WTC11 (cell line): Measurements from ENCODE around the gene LAMC3. TPM values are rescaled to one million over a fixed set of nuclear protein-coding genes. Genes with fewer than 3 reads are reported as not detected.

ENCODE experiments used
- ATAC-seq: fragments of 200-7000 bp; cut with Tn5 transposase; 2 replicates; pipeline ENCODE4 v1.10.0; 2021; ENCODE audit warnings: mild to moderate bottlenecking, moderate library complexity
- CTCF ChIA-PET: fragments of 300-600 bp; sonication (Branson Sonifier 250); formaldehyde crosslinking; loops from one replicate; lab custom pipeline; 2021; ENCODE audit warnings: antibody characterized with exemption; lab: Charles Lee
- POLR2A ChIA-PET: fragments of 350-600 bp; sonication (Branson Sonifier 250); formaldehyde crosslinking; loops from one replicate; lab custom pipeline; 2021; ENCODE audit warnings: antibody characterized with exemption; lab: Charles Lee
- DNase-seq: peaks from one replicate; pipeline ENCODE4 v3.0.0; 2021; ENCODE audit warnings: low spot score
- H3K27ac Mint-ChIP-seq: 2 replicates; pipeline ENCODE4 v1.8.0; 2021; ENCODE audit warnings: mixed read lengths
- H3K27me3 Mint-ChIP-seq: 2 replicates; pipeline ENCODE4 v1.8.0; 2021; ENCODE audit warnings: low read depth, mild to moderate bottlenecking, moderate library complexity, mixed read lengths
- H3K36me3 Mint-ChIP-seq: 2 replicates; pipeline ENCODE4 v1.8.0; 2021; ENCODE audit warnings: mixed read lengths
- H3K4me1 Mint-ChIP-seq: 2 replicates; pipeline ENCODE4 v1.8.0; 2022; ENCODE audit warnings: mixed read lengths
- H3K4me3 Mint-ChIP-seq: 2 replicates; pipeline ENCODE4 v1.8.0; 2021; ENCODE audit warnings: mild to moderate bottlenecking, moderate library complexity, mixed read lengths
- H3K9me3 Mint-ChIP-seq: 2 replicates; pipeline ENCODE4 v1.8.0; 2021; ENCODE audit warnings: mixed read lengths
- AR ChIP-seq: fragments of 250-450 bp; sonication (Bioruptor Pico); IDR thresholded peaks from 2 replicates; pipeline ENCODE4 v1.9.0; 2021; ENCODE audit warnings: mild to moderate bottlenecking
- CREM ChIP-seq: sonication (generic); formaldehyde crosslinking; IDR thresholded peaks from 2 replicates; pipeline ENCODE4 v1.8.1; 2022; ENCODE audit warnings: mild to moderate bottlenecking, missing genetic modification reagents, moderate library complexity
- E2F1 ChIP-seq: sonication (generic); formaldehyde crosslinking; IDR thresholded peaks from 2 replicates; pipeline ENCODE4 v1.8.0; 2022; ENCODE audit warnings: mild to moderate bottlenecking, missing genetic modification reagents
- IRF2 ChIP-seq: sonication (generic); formaldehyde crosslinking; IDR thresholded peaks from 2 replicates; pipeline ENCODE4 v1.8.0; 2022; ENCODE audit warnings: low read depth, missing genetic modification reagents, borderline replicate concordance
- MXD4 ChIP-seq: fragments of 250-450 bp; sonication (Bioruptor Pico); IDR thresholded peaks from 2 replicates; pipeline ENCODE4 v1.8.0; 2021; ENCODE audit warnings: mild to moderate bottlenecking, moderate library complexity, borderline replicate concordance
- NFE2L1 ChIP-seq: sonication (generic); formaldehyde crosslinking; IDR thresholded peaks from 2 replicates; pipeline ENCODE4 v1.8.1; 2023; ENCODE audit warnings: missing genetic modification reagents
- NFYB ChIP-seq: sonication (generic); formaldehyde crosslinking; conservative IDR thresholded peaks from 2 replicates; pipeline ENCODE4 v1.8.0; 2022; ENCODE audit warnings: low read depth, missing genetic modification reagents
- NR3C1 ChIP-seq: sonication (generic); formaldehyde crosslinking; conservative IDR thresholded peaks from 2 replicates; pipeline ENCODE4 v1.8.1; 2023; ENCODE audit warnings: low read depth, mild to moderate bottlenecking, missing genetic modification reagents
- PRDM15 ChIP-seq: sonication (generic); formaldehyde crosslinking; IDR thresholded peaks from 2 replicates; pipeline ENCODE4 v1.8.0; 2022; ENCODE audit warnings: missing genetic modification reagents
- SMAD3 ChIP-seq: sonication (generic); formaldehyde crosslinking; IDR thresholded peaks from 2 replicates; pipeline ENCODE4 v1.8.0; 2022; ENCODE audit warnings: missing genetic modification reagents, mild to moderate bottlenecking, borderline replicate concordance
- SOX15 ChIP-seq: fragments of 250-450 bp; sonication (Bioruptor Pico); IDR thresholded peaks from 2 replicates; pipeline ENCODE4 v1.9.0; 2021; ENCODE audit warnings: mild to moderate bottlenecking
- ZNF121 ChIP-seq: sonication (generic); formaldehyde crosslinking; IDR thresholded peaks from 2 replicates; pipeline ENCODE4 v1.8.0; 2023; ENCODE audit warnings: missing genetic modification reagents
- ZNF138 ChIP-seq: sonication (generic); formaldehyde crosslinking; conservative IDR thresholded peaks from 2 replicates; pipeline ENCODE4 v1.8.1; 2022; ENCODE audit warnings: mild to moderate bottlenecking, moderate library complexity, missing genetic modification reagents
- ZNF425 ChIP-seq: fragments of 250-450 bp; sonication (Bioruptor Pico); conservative IDR thresholded peaks from 2 replicates; pipeline ENCODE4 v1.9.0; 2021; ENCODE audit warnings: mild to moderate bottlenecking
- ZNF671 ChIP-seq: fragments of 250-450 bp; sonication (Bioruptor Pico); IDR thresholded peaks from 2 replicates; pipeline ENCODE4 v1.8.0; 2021; ENCODE audit warnings: mild to moderate bottlenecking
- total RNA-seq: library from RNA; stranded (reverse); gene quantifications from 3 replicates; pipeline ENCODE4 v1.2.3, GENCODE V29; 2021
- TF ChIP-seq, protein P1 (sequence below): sonication (generic); formaldehyde crosslinking; IDR thresholded peaks from 2 replicates; pipeline ENCODE4 v1.8.1; 2023; ENCODE audit warnings: mild to moderate bottlenecking, missing genetic modification reagents
- TF ChIP-seq, protein P2 (sequence below): sonication (generic); formaldehyde crosslinking; IDR thresholded peaks from 2 replicates; pipeline ENCODE4 v1.8.1; 2023; ENCODE audit warnings: mild to moderate bottlenecking, missing genetic modification reagents, moderate library complexity
- TF ChIP-seq, protein P3 (sequence below): sonication (generic); formaldehyde crosslinking; IDR thresholded peaks from 2 replicates; pipeline ENCODE4 v1.8.0; 2023; ENCODE audit warnings: missing genetic modification reagents, mild to moderate bottlenecking, borderline replicate concordance

LAMC3 gene
- total RNA-seq, 1 experiment from 2014 or later: 50.9 TPM

DNA sequence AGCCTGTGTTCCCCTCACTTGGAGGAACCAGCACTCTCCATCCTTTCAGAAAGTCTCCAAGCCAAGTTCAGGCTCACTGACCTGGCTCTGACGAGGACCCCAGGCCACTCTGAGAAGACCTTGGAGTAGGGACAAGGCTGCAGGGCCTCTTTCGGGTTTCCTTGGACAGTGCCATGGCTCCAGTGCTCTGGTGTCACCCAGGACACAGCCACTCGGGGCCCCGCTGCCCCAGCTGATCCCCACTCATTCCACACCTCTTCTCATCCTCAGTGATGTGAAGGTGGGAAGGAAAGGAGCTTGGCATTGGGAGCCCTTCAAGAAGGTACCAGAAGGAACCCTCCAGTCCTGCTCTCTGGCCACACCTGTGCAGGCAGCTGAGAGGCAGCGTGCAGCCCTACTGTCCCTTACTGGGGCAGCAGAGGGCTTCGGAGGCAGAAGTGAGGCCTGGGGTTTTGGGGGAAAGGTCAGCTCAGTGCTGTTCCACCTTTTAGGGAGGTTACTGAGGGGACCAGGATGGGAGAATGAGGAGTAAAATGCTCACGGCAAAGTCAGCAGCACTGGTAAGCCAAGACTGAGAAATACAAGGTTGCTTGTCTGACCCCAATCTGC lies 111.8 kb downstream of the LAMC3 start:
- H3K27me3 Mint-ChIP-seq: peaks cover 3% of the 10 kb centered on the region; the same call in 1 of the 2 replicates
- peaks cover 44% of the 10 kb centered on the region for H3K36me3 Mint-ChIP-seq
- POLR2A ChIA-PET: no interaction called here
- no peak overlapping the region for H3K27ac Mint-ChIP-seq
- ATAC-seq: no peak
- CTCF ChIA-PET: no interaction called here
- H3K4me1 Mint-ChIP-seq: 0 out of 2 replicates have a peak, but pooled peaks cover 5% of the 10 kb centered on the region
- no peak for DNase-seq
- TF ChIP-seq CREM: no peak
- TF ChIP-seq NFYB (CRISPR knock-in tag): no peak
- TF ChIP-seq E2F1: no peak
- TF ChIP-seq, protein P1, sequence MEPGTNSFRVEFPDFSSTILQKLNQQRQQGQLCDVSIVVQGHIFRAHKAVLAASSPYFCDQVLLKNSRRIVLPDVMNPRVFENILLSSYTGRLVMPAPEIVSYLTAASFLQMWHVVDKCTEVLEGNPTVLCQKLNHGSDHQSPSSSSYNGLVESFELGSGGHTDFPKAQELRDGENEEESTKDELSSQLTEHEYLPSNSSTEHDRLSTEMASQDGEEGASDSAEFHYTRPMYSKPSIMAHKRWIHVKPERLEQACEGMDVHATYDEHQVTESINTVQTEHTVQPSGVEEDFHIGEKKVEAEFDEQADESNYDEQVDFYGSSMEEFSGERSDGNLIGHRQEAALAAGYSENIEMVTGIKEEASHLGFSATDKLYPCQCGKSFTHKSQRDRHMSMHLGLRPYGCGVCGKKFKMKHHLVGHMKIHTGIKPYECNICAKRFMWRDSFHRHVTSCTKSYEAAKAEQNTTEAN (CRISPR knock-in tag): no peak
- TF ChIP-seq, protein P2, sequence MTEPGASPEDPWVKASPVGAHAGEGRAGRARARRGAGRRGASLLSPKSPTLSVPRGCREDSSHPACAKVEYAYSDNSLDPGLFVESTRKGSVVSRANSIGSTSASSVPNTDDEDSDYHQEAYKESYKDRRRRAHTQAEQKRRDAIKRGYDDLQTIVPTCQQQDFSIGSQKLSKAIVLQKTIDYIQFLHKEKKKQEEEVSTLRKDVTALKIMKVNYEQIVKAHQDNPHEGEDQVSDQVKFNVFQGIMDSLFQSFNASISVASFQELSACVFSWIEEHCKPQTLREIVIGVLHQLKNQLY (CRISPR knock-in tag): no peak
- no peak for TF ChIP-seq MXD4 (CRISPR knock-in tag)
- no peak overlapping the region for H3K4me3 Mint-ChIP-seq
- no peaks in the 10 kb centered on the region for H3K9me3 Mint-ChIP-seq

- DNase-seq: no peak
- Mint-ChIP-seq H3K36me3 (peaks cover 39% of the 10 kb centered on the region), H3K4me3 (no peak overlapping the region), H3K27me3 (peaks cover 3% of the 10 kb centered on the region; the same call in 1 of the 2 replicates), H3K27ac (no peak overlapping the region), H3K4me1 (peaks cover 9% of the 10 kb centered on the region), H3K9me3 (no peaks in the 10 kb centered on the region)
- POLR2A ChIA-PET: no interaction called here
- CTCF ChIA-PET: no interaction called here
- ATAC-seq: no peak
- TF ChIP-seq CREM (no peak), SOX15 (CRISPR knock-in tag) (no peak), ZNF138 (CRISPR knock-in tag) (no peak), IRF2 (no peak), ZNF425 (no peak), NFYB (CRISPR knock-in tag) (no peak), MXD4 (CRISPR knock-in tag) (no peak), NR3C1 (CRISPR knock-in tag) (no peak), AR (CRISPR knock-in tag) (no peak), ZNF671 (CRISPR knock-in tag) (no peak), SMAD3 (CRISPR knock-in tag) (no peak), PRDM15 (CRISPR knock-in tag) (no peak), NFE2L1 (CRISPR knock-in tag) (no peak), ZNF121 (no peak)
- TF ChIP-seq, protein P3, sequence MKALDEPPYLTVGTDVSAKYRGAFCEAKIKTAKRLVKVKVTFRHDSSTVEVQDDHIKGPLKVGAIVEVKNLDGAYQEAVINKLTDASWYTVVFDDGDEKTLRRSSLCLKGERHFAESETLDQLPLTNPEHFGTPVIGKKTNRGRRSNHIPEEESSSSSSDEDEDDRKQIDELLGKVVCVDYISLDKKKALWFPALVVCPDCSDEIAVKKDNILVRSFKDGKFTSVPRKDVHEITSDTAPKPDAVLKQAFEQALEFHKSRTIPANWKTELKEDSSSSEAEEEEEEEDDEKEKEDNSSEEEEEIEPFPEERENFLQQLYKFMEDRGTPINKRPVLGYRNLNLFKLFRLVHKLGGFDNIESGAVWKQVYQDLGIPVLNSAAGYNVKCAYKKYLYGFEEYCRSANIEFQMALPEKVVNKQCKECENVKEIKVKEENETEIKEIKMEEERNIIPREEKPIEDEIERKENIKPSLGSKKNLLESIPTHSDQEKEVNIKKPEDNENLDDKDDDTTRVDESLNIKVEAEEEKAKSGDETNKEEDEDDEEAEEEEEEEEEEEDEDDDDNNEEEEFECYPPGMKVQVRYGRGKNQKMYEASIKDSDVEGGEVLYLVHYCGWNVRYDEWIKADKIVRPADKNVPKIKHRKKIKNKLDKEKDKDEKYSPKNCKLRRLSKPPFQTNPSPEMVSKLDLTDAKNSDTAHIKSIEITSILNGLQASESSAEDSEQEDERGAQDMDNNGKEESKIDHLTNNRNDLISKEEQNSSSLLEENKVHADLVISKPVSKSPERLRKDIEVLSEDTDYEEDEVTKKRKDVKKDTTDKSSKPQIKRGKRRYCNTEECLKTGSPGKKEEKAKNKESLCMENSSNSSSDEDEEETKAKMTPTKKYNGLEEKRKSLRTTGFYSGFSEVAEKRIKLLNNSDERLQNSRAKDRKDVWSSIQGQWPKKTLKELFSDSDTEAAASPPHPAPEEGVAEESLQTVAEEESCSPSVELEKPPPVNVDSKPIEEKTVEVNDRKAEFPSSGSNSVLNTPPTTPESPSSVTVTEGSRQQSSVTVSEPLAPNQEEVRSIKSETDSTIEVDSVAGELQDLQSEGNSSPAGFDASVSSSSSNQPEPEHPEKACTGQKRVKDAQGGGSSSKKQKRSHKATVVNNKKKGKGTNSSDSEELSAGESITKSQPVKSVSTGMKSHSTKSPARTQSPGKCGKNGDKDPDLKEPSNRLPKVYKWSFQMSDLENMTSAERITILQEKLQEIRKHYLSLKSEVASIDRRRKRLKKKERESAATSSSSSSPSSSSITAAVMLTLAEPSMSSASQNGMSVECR (CRISPR knock-in tag): no peak
Measured at GRCh38 chr9:131121346-131121745, 112.4 kb downstream of the LAMC3 start.
